SK-N-SH treated with all-trans-retinoic acid at 6 μM for 48 hours (cell line): ENCODE results near the gene BPIFB2.

ENCODE experiments used
- BACH2 ChIP-seq: fragments of 250-450 bp; sonication (Bioruptor Pico); IDR thresholded peaks from 2 replicates; pipeline ENCODE4 v1.9.0; 2021; ENCODE audit warnings: mild to moderate bottlenecking, borderline replicate concordance
- CSRNP3 ChIP-seq: fragments of 250-450 bp; sonication (Bioruptor Pico); IDR thresholded peaks from 2 replicates; pipeline ENCODE4 v1.5.1; 2021; ENCODE audit warnings: mild to moderate bottlenecking, moderate library complexity
- POU6F1 ChIP-seq: fragments of 250-450 bp; sonication (Bioruptor Pico); IDR thresholded peaks from 2 replicates; pipeline ENCODE4 v1.8.0; 2021; ENCODE audit warnings: low read depth, mild to moderate bottlenecking, moderate library complexity, borderline replicate concordance
- SNAI2 ChIP-seq: fragments of 250-450 bp; sonication (Bioruptor Pico); IDR thresholded peaks from 2 replicates; pipeline ENCODE4 v1.5.0; 2020; ENCODE audit warnings: mild to moderate bottlenecking, moderate library complexity
- TSHZ2 ChIP-seq: fragments of 250-450 bp; sonication (Bioruptor Pico); IDR thresholded peaks from 2 replicates; pipeline ENCODE4 v1.5.0; 2020; ENCODE audit warnings: mild to moderate bottlenecking, moderate library complexity
- ZNF565 ChIP-seq: fragments of 450-650 bp; formaldehyde crosslinking; conservative IDR thresholded peaks from 2 replicates; pipeline ENCODE4 v1.5.0; 2020; ENCODE audit warnings: low read depth, mild to moderate bottlenecking, moderate library complexity

DNA sequence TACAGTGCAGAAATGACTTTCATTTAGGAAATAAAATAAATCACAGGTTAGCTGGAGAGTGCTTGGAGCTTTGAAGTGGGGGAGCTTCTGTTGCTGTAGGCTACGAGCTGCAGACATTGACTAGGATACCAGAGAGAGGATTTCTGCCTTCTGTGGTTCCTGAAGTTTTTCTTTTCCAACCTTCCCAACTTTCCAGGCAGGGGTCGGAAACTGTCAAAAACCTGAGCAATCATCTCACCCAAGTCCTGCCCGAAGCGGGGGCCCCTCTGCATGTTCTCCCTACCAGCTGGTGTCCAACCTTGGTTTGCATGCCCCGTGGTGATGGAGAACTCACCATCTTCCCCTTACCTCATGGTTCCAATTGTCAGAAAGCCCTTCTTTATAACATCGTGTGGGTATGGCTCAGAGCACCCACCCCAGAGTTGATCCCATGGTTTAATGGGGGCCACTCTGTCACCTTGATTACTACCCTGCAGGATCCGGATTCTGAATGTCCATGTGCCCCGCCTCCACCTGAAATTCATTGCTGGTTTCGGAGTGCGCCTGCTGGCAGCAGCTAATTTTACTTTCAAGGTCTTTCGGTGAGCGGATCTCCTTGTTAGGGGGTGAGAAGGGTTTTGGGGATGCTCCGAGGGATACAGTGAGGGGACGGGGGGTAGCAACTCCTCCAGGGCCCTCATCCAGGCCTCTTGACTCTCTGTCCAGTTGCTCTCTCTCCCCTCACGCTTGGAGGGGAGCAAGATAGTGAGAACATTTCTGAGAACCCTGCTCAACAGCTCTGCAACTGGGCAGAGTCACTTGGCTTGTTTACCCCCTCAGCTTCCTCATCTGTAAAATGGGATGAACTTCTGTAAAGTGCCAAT is 5.1 kb downstream of the BPIFB2 start:
- TF ChIP-seq CSRNP3 (CRISPR knock-in tag) (no peak), TSHZ2 (CRISPR knock-in tag) (no peak), POU6F1 (CRISPR knock-in tag) (no peak), SNAI2 (CRISPR knock-in tag) (no peak), ZNF565 (CRISPR knock-in tag) (no peak), BACH2 (no peak)
